Type B pancreatic cell (in vitro differentiated cells): ENCODE measurements around the gene MRPL2. TPM values are rescaled to one million over a fixed set of nuclear protein-coding genes. Genes with fewer than 3 reads are reported as not detected.
A peak's percentile ranks its signal among the peaks of the same experiment; 100 is the strongest.

Experiments used
- DNase-seq: peaks from one replicate; pipeline ENCODE4 v3.0.0; 2021; ENCODE audit warnings: mixed read lengths; ENCODE audit not compliant: unreplicated experiment; ENCODE audit errors: extremely low spot score
- H3K27ac Mint-ChIP-seq: 2 replicates; pipeline ENCODE4 v1.8.0; 2021; ENCODE audit warnings: mild to moderate bottlenecking, mixed read lengths
- H3K27me3 Mint-ChIP-seq: 2 replicates; pipeline ENCODE4 v1.8.0; 2021; ENCODE audit warnings: mixed read lengths
- H3K36me3 Mint-ChIP-seq: 2 replicates; pipeline ENCODE4 v1.8.0; 2021; ENCODE audit warnings: mixed read lengths
- H3K4me1 Mint-ChIP-seq: one replicate; pipeline ENCODE4 v1.8.0; 2021; ENCODE audit warnings: mixed read lengths; ENCODE audit not compliant: unreplicated experiment
- H3K4me3 Mint-ChIP-seq: 2 replicates; pipeline ENCODE4 v1.8.0; 2021; ENCODE audit warnings: mild to moderate bottlenecking, mixed read lengths
- H3K9me3 Mint-ChIP-seq: 2 replicates; pipeline ENCODE4 v1.8.0; 2021; ENCODE audit warnings: mixed read lengths
- total RNA-seq: library from RNA; stranded (reverse); gene quantifications from 2 replicates; pipeline ENCODE4 v1.2.1, GENCODE V29; 2021; ENCODE audit warnings: low replicate concordance
- TF ChIP-seq, protein P1 (sequence below): fragments of 200-600 bp; sonication (generic); conservative IDR thresholded peaks from 2 replicates; pipeline ENCODE4 v1.5.0; 2021; ENCODE audit warnings: antibody characterized with exemption, mild to moderate bottlenecking

Gene MRPL2
- total RNA-seq, 1 donor from 2014 or later: 58.6 TPM

DNA sequence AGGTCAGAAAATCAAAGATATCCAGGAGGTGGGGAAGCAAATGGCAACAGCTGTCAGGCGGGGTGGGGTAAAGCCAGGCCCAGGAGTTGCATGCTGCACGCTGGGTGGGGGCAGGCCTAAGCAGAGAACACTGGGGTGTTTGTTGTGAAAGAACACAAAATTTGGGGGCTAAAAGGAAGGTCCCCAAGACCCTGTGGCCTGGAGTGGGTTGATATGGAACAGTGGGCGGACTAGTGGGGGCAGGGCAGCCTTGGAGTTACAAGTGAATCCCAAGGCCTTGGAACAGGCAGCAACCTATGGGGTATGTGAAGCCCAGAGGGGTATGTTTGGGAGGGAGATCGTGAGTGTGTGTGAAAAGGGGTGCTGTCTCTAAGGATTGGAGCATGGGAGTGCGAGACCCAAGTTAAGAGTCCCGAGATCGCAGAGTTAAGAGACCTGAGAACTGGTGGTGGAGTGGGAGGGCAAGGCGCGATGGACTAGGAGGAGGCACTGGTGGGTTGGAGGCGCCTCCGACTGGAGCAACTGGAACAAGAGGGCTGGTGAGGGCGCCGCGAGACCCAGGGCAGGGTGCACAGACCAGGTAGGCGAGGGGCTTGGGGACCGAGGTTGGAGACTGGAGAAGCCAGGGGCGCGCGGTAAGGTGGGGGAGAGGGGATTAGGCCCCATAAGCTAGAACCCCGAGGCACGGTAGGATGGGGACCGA lies 6.2 kb downstream of the MRPL2 start:
- Mint-ChIP-seq H3K27ac (peak overlapping the region; percentile 93), H3K9me3 (no peaks in the 10 kb centered on the region), H3K4me1 (peaks cover 36% of the 10 kb centered on the region), H3K36me3 (peaks cover 15% of the 10 kb centered on the region), H3K27me3 (no peaks in the 10 kb centered on the region), H3K4me3 (peak overlapping the region; percentile 95)
- DNase-seq: no peak
- TF ChIP-seq, protein P1, sequence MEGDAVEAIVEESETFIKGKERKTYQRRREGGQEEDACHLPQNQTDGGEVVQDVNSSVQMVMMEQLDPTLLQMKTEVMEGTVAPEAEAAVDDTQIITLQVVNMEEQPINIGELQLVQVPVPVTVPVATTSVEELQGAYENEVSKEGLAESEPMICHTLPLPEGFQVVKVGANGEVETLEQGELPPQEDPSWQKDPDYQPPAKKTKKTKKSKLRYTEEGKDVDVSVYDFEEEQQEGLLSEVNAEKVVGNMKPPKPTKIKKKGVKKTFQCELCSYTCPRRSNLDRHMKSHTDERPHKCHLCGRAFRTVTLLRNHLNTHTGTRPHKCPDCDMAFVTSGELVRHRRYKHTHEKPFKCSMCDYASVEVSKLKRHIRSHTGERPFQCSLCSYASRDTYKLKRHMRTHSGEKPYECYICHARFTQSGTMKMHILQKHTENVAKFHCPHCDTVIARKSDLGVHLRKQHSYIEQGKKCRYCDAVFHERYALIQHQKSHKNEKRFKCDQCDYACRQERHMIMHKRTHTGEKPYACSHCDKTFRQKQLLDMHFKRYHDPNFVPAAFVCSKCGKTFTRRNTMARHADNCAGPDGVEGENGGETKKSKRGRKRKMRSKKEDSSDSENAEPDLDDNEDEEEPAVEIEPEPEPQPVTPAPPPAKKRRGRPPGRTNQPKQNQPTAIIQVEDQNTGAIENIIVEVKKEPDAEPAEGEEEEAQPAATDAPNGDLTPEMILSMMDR: no peak

DNA sequence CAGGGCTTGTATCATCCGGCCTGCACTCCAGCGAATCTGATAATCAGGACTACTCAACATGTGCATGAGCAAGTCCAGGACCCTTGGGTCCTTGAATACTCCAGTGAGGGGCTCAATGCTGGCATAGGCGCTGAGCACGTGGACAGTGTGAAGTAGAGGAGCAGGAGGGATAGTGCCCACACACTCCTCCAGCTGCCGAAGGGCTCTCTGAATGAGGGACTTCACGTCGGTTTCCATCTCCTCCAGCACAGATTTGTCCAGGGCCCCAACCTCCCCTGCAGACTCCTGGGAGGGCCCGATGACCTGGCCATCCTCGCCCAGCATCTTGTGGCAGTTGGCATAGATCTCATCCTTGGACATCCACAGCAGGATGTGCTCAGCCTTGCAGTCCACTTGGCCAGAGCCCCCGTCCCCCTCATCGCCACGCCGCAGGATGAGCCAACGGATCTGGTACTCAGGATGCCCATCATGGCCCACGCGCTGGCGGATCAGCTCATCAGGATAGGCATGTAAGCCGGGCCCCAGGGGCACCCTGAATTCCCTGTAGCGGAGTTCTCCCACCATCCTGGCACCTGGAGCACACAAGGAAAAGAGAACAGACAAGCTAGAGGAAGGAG lies 6.9 kb downstream of the MRPL2 start:
- H3K36me3 Mint-ChIP-seq: peaks cover 18% of the 10 kb centered on the region

DNA sequence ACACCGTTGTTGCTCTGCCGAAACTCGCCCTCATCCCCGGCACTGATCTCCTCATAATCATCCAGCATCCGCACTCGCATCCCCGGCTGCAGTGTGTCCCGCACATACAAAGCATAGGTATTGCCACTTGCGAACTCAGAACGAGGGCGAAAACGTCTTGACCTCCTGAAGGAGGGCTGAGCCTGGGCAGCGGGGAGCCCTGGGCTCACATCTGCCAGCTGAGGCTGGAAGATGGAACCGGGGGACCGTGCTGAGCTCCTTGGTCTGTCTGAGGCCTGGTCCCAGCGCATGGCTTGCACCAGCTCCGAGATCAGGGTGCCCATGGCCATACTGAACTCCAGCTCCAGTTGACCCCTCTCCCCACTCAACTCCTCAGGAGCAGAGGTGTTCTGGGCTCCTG lies 8.3 kb downstream of the MRPL2 start:
- TF ChIP-seq, protein P1: no peak
- H3K4me3 Mint-ChIP-seq: peak overlapping the region; percentile 72
- H3K36me3 Mint-ChIP-seq: peaks cover 18% of the 10 kb centered on the region
- DNase-seq: no peak
- H3K27me3 Mint-ChIP-seq: no peaks in the 10 kb centered on the region
- peaks cover 29% of the 10 kb centered on the region for H3K4me1 Mint-ChIP-seq
- H3K9me3 Mint-ChIP-seq: no peaks in the 10 kb centered on the region
- H3K27ac Mint-ChIP-seq: no peak overlapping the region

More for the DNA sequence above, 6.9 kb downstream of the MRPL2 start:
- TF ChIP-seq, protein P1: no peak
- Mint-ChIP-seq H3K27ac (peak overlapping the region; percentile 93), H3K27me3 (no peaks in the 10 kb centered on the region), H3K4me1 (peaks cover 33% of the 10 kb centered on the region), H3K9me3 (no peaks in the 10 kb centered on the region), H3K4me3 (peak overlapping the region; percentile 95)
- DNase-seq: no peak

- DNase-seq: no peak
- TF ChIP-seq, protein P1: no peak
- peaks cover 21% of the 10 kb centered on the region for H3K4me1 Mint-ChIP-seq
- H3K4me3 Mint-ChIP-seq: no peak overlapping the region
- no peaks in the 10 kb centered on the region for H3K9me3 Mint-ChIP-seq
- H3K27me3 Mint-ChIP-seq: no peaks in the 10 kb centered on the region
- peaks cover 13% of the 10 kb centered on the region for H3K36me3 Mint-ChIP-seq
- no peak overlapping the region for H3K27ac Mint-ChIP-seq
These were observed 11.2 kb downstream of the MRPL2 start for GRCh38 chr6:43047998-43048397.

- DNase-seq: no peak
- TF ChIP-seq, protein P1: no peak
- Mint-ChIP-seq H3K27me3 (no peaks in the 10 kb centered on the region), H3K4me3 (no peak overlapping the region), H3K27ac (peak overlapping the region; percentile 61), H3K36me3 (peaks cover 9% of the 10 kb centered on the region), H3K4me1 (peaks cover 2% of the 10 kb centered on the region), H3K9me3 (no peaks in the 10 kb centered on the region)
These were observed 13.8 kb downstream of the MRPL2 start for GRCh38 chr6:43045371-43045930.
